ENCODE measurements around the gene PRAMEF20.
"Not testable (repeated sequence)": the region's sequence is repeated elsewhere in the genome, so short reads cannot be mapped to it uniquely, and the experiment has no call there.

PRAMEF20 gene

DNA sequence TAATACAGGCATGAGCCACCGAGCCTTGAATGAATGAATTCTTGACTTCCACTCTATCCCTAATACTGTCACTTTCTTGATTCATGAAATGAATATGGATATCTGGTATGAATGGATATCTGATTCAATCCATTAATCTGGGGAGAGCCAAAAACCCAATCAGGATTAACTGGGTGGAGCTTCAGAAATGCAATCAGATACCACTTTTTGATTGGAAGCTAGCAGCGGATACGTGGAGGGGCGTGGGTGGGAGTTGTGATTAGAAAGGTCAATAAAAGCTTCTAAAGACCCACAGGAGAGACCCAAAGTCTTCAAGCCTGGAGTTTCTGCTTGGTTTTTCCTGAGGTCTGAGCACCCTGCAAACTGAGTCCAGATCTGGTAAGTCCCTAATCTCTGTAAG, at the start of gene PRAMEF20:
PRAMEF20 (plus strand) TSS at position 301 of the 400 bp plus-strand sequence. CDS start 5,905 bp downstream, outside the sequence.
- not testable (repeated sequence) for DNase-seq

GRCh38 chr1:13362364-13362763, 47.9 kb upstream of the PRAMEF20 start:
- DNase-seq = not testable (repeated sequence)

DNA sequence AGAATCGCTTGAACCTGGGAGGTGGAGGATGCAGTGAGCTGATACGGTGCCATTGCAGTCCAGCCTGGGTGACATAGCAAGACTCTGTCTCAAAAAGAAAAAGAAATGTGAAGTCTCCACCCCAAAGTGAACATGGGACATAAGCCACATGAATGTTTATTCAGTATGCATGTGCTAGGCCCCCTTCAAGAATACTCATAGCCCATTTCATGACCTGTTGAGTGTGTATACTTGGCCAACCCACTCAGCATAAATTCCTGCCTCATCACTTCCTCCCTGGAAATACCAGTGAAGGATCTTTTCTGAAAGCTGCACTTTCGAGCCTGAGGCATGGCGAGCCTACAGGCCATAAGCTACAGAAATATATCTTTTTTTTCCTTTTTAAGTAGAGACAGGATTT, 45.3 kb upstream of the PRAMEF20 start:
- DNase-seq = not testable (repeated sequence)

DNA sequence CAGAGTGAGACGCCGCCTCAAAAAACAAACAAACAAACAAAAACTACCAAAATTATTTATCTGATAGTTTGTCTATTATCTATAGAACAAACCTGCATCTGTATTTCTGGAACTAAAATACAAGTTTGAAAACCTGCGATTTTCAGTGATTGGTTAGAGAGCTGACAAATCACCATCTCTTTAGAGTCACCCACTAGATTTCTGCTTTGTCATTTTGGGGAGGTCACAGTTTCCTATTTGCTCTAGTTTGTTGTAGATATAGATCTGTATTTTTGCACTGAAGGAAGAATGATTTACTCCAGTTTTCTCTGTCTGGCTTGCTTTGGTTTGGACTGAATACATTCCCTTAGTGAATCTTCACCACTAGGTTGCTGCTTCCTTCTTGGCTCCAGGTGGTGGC, 43.7 kb upstream of the PRAMEF20 start:
- not testable (repeated sequence) for DNase-seq

DNA sequence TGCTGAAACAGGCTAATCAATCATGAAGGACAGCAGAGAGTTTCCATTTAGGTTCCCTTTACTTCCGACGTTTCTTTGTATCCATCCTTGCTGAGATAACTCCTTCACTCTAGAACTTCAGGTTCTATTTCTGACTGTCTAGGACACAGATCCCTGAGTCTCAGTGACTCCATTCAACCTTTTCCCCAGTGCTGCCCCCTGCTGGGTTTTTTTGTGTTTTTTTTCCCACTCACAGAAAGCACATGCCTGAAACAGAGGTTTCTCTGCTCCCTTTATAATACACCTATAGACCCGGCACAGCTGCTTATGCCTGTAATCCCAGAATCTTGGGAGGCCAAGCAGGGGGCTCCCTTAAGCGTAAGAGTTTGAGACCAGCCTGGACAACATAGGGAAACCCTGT, 41.7 kb upstream of the PRAMEF20 start:
- DNase-seq = not testable (repeated sequence)

GRCh38 chr1:13378983-13379382, 31.3 kb upstream of the PRAMEF20 start:
- DNase-seq = not testable (repeated sequence)

GRCh38 chr1:13380380-13380779, 29.9 kb upstream of the PRAMEF20 start:
- not testable (repeated sequence) for DNase-seq

DNA sequence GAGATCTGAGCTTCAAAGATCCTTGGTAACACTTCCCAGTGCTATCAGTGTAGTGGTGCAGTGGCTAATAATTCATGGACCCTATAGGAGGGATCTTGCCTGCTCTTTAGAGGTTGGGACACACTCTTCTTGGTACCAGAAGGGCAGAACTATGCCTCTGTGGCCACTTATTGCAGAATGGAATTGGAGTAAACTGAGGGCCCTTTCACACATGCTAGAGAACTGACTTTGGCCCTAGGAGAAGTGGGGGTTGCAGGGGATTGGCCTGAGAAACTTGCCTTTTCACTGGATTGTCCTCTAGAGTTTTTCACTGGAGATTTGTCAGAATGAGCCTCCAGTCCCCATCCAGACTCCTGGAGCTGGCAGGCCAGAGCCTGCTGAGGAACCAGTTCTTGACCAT, 20.9 kb upstream of the PRAMEF20 start, which contains the start of gene PRAMEF17:
PRAMEF17 (plus strand) TSS at position 301 of the 400 bp plus-strand sequence; CDS start at position 327, 26 bp downstream.
- DNase-seq = not testable (repeated sequence)

DNA sequence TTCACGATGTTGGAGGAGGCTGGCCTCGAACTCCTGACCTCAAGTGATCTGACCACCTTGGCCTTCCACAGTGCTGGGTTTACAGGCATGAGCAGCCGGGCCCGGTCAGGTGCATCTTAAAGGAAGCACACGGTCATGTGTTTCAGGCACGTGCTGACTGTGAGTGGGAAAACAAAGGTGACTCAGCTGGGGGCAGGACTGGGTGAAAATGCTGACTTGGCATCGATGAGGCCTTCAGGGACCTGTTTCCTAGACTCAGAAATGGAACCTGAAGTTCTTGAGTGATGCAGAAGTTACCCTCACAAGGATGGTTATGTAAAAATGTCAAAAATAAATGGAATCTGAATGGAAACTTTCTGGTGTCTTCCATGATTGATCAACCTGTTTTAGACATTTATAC, 17.2 kb upstream of the PRAMEF20 start:
- not testable (repeated sequence) for DNase-seq

DNA sequence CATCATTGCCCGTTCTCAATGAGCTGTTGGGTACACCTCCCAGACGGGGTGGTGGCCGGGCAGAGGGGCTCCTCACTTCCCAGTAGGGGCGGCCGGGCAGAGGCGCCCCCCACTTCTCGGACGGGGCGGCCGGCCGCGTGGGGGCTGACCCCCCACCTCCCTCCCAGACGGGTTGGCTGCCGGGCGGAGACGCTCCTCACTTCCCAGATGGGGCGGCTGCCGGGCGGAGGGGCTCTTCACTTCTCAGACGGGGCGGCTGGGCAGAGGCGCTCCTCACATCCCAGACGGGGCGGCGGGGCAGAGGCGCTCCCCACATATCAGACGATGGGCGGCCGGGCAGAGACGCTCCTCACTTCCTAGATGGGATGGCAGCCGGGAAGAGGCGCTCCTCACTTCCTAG, 15.5 kb upstream of the PRAMEF20 start:
- not testable (repeated sequence) for DNase-seq

DNA sequence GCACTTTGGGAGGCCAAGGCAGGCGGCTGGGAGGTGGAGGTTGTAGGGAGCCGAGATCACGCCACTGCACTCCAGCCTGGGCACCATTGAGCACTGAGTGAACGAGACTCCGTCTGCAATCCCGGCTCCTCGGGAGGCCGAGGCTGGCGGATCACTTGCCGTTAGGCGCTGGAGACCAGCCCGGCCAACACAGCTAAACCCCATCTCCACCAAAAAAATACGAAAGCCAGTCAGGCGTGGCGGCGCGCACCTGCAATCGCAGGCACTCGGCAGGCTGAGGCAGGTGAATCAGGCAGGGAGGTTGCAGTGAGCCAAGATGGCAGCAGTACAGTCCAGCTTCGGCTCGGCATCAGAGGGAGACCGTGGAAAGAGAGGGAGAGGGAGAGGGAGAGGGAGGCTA, 14.9 kb upstream of the PRAMEF20 start:
- DNase-seq = not testable (repeated sequence)

DNA sequence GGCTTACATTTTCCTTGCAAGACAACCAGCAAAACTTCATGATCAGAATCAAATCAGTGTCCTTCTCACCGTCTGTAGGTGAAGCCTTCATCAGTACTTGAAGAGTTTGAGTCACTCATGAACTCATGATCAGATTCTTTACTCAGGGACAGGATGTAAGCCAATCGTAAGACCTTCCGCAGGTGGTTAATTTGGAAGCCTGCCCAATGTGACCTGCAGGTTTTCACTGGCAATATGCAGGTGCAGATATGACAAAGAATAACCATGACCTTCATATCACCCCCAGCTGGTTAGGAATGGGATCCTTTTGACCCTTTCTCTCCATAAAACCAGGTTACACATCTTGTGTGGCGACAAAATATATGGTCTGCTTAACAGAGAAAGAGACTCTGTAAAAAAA, 2.4 kb upstream of the PRAMEF20 start:
- no peak for DNase-seq

DNA sequence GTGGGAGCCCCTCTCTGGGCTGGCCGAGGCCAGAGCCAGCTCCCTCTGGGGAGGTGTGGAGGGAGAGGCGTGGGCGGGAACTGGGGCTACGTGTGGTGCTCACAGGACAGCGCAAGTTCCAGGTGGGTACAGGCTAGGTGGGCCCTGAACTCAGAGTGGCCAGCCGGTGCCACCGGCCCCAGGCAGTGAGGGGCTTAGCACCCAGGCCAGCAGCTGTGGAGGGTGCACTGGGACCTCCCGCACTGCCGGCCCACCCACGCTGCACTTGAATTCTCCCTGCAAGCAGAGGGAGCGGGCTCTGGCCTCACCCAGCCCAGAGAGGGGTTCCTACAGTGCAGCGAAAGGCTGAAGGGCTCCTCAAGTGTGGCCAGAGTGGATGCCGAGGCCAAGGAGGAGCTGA, 20.2 kb downstream of the PRAMEF20 start:
- DNase-seq = no peak

DNA sequence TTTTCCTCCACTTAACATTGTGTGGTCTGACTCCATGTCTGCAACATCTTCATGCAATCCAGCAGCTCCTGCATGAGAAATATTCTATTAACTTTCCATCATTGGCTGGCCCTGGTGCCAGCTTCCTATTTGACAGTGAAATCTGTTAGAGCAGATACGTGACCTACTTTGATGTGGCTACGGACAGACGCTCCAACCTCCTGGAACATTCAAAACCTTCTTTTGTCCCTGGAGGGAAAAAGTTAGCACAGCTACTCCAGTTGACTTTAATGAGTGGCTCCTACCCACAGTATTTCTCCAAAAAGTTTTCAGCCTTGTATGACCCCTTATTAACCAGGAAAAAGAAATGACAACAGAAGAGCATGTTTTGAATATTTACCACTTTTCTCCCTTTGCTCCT, 22.0 kb downstream of the PRAMEF20 start:
- no peak for DNase-seq

DNA sequence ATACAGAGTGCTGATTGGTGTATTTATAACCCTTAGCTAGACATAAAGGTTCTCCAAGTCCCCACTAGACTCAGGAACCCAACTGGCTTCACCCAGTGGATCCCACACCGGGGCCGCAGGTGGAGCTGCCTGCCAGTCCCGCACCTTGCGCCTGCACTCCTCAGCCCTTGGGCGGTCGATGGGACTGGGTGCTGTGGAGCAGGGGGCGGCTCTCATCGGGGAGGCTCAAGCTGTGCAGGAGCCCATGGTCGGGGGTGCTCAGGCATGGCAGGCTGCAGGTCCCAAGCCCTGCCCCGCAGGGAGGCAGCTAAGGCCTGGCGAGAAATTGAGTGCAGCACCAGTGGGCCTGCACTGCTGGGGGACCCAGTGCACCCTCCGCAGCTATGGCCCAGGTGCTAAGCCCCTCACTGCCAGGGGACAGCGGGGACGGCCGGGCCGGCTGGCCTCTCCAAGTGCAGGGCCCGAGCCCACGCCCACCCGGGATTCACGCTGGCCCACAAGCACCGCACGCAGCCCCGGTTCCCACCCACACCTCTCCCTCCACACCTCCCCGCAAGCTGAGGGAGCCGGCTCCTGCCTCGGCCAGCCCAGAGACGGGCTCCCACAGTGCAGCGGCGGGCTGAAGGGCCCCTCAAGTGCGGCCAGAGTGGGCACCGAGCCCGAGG, 23.6 kb downstream of the PRAMEF20 start:
- DNase-seq = not testable (repeated sequence)

- no peak for DNase-seq
Observed at GRCh38 chr1:13435458-13435857, 25.2 kb downstream of the PRAMEF20 start.

DNA sequence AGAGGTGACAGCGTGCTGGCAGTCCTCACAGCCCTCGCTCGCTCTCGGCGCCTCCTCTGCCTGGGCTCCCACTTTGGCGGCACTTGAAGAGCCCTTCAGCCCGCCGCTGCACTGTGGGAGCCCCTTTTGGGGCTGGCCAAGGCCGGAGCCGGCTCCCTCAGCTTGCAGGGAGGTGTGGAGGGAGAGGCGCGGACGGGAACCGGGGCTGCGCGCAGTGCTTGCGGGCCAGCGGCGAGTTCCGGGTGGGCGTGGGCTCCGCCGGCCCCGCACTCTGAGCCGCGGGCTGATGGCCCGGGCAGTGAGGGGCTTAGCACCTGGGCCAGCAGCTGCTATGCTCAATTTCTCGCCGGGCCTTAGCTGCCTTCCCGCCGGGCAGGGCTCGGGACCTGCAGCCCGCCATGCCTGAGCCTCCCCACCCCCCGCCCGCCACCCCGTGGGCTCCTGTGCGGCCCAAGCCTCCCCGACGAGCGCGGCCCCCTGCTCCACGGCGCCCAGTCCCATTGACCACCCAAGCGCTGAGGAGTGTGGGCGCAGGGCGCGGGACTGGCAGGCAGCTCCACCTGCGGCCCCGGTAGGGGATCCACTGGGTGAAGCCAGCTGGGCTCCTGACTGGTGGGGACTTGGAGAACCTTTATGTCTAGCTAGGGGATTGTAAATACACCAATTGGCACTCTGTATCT, 29.0 kb downstream of the PRAMEF20 start:
- DNase-seq = not testable (repeated sequence)

DNA sequence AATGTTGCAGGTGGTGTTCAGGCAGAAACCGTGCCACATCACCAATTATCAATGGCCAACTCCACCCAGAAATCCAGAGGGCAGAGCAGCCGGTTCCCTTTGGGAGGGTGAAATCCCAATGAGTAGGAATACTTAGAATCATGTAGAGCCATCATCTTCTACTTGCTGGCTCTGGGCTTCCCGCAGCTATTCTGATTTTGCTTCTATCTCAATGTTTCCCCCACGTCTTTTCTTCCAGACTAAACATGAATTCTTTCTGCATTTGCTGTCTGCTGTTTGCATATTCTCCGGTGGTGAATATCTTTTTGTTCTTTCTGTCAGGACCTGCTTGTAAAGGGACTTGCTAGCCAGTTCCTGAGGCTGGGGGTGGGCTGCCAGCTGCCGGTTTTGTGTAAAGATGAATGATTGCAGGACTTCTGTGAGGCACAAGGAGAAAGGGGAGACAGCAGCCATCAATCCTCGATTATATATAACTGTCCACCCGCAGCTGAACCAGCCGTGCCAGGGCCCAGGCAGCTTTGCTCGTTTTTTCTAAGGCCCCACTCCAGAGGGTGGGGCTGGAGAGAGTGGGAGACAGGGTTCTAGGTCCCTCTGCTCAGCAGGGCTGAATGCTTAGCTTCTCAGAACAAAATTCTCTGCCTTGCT, 33.2 kb downstream of the PRAMEF20 start:
- DNase-seq = no peak

- no peak for DNase-seq
Observed at GRCh38 chr1:13450204-13450603, 40.0 kb downstream of the PRAMEF20 start.

DNA sequence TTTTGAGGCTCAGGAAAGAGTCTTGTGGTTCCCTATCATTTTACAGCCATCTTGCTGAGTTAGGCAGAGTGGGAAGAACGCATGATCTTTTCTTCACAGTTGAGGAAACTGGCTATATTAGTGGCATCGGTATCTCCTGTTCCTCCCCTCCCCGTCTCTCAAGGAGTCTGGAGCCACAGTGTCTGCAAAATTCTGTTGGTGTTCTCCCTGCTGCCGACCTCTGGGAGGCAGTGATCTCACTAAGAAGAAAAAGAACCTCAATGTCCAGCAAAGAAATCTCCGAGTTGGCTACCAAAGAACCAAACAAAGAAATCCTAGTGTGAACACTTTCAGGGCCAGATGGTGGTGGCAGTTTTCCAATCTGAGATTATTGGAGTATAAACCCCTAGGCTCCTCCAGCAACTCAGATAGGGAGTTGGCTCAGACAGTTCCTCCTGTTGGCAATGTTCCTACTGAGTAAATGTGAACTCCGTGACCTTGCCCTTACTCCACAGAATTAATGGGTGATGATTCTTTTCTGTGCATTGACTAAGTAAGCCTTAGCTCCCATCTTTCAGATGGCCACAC, 41.2 kb downstream of the PRAMEF20 start:
- no peak for DNase-seq

- no peak for DNase-seq
Observed at GRCh38 chr1:13456904-13457532, 46.8 kb downstream of the PRAMEF20 start.

- no peak for DNase-seq
Observed at GRCh38 chr1:13461977-13462376, 51.7 kb downstream of the PRAMEF20 start.

DNA sequence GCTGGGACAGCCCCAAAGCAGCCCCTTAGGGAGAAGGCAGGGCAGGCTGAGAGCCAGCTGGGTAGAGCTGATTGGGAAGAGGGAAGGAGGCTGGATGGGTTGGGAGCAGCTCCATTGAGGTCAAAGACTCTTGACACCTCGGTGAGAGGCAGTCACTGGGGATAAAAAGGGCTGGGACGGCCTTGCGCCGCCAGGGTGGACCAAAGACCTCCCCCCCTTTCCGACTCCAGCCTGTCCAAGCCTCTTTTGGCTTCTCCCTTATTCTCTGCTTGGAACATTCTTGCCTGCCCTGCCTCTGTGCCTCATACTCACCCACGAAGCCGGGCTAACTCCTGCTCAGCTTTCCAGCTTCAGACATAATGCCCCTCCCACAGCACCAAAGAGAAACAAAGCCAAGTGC, 52.4 kb downstream of the PRAMEF20 start:
- no peak for DNase-seq
